D721Med (cell line): Measurements from ENCODE around the gene CPNE6.
A peak's percentile ranks its signal among the peaks of the same experiment; 100 is the strongest.

ENCODE experiments used
- DNase-seq: peaks from one replicate; pipeline ENCODE4 v3.0.0; 2011; ENCODE audit warnings: low spot score; ENCODE audit not compliant: insufficient read length
- FAIRE-seq: peaks from 2 replicates; lab custom pipeline; 2011; peaks lifted over from hg19 to GRCh38; lab: Jason Lieb, UNC
- TF ChIP-seq, protein P1 (sequence below): IDR thresholded peaks from 2 replicates; pipeline ENCODE4 v1.5.1; 2012; ENCODE audit warnings: mild to moderate bottlenecking, control low read depth; ENCODE audit not compliant: insufficient read depth; ENCODE audit errors: missing control alignments

Gene CPNE6

DNA sequence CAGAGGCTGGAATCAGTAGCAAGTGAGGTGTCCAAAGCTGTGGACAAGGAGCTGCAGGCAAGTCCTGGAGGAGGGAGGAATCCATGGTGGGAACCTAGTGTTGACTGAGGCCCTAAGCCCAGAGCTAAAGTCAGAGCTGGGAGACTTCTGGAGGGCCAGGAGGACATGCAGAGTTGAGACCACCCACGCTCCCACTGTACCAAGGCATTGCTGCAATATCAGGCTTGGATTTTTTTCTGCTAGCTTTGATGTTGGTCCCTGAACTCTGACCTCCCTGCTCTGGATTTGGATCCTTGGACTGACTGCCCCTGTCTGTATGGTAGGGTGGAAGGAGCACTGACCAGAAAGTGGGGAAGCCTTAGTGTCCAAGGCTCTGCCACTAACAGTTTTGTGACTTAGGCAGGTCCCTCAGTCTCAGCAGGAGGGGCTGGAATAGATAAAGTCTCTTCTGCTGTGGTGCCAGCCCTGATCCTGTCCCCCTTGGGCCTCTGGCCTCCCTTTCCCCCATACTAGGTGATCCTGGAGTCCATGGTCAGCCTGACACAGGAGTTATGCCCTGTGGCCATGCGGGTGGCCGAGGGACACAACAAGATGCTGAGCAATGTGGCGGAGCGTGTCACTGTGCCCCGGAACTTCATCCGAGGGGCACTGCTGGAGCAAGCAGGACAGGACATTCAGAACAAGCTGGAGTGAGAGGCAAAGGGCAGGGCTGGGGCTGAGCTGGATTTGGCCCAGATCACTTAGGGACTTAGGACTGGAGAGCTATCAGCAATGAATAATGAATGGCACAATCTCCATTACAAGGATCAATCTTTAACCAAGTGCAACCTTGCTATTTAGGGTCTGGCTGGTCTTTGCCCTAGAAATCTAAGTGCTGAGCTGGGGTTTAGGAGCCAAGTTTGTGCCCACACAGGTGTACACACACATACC, 10.1 kb upstream of the CPNE6 start:
- DNase-seq (peak; percentile 10), FAIRE-seq (no peak)
- TF ChIP-seq, protein P1, sequence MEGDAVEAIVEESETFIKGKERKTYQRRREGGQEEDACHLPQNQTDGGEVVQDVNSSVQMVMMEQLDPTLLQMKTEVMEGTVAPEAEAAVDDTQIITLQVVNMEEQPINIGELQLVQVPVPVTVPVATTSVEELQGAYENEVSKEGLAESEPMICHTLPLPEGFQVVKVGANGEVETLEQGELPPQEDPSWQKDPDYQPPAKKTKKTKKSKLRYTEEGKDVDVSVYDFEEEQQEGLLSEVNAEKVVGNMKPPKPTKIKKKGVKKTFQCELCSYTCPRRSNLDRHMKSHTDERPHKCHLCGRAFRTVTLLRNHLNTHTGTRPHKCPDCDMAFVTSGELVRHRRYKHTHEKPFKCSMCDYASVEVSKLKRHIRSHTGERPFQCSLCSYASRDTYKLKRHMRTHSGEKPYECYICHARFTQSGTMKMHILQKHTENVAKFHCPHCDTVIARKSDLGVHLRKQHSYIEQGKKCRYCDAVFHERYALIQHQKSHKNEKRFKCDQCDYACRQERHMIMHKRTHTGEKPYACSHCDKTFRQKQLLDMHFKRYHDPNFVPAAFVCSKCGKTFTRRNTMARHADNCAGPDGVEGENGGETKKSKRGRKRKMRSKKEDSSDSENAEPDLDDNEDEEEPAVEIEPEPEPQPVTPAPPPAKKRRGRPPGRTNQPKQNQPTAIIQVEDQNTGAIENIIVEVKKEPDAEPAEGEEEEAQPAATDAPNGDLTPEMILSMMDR, result no peak

DNA sequence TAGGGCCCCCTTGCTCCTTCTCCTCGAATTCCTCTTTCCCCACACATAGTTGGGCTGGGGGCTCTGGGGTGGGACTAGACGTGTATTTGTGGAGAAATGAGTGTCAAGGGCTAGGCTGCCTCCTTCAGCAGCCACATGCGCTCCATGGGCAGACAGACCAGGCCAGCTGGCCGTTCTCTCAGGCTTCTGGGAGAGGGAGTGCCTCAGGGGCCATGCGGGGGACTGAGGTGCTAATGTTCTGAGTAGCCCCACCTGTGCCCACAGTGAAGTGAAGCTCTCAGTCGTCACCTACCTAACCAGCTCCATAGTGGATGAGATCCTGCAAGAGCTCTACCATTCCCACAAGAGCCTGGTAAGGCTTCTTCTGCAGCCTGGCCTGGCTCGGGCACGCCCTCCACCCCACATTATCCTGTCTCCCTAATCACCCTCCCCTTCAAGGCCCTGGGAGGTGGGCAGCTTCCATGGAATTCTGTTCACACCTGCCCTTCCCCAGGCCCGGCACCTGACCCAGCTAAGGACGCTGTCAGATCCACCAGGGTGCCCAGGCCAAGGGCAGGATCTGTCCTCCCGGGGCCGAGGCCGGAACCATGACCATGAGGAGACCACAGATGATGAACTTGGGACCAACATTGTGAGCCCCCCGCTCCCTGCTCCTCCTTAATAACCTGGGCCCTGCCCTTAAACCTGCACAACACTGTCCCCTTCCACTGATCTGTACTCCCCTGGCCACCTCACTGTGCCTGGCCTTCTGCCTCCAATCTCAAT, 9.0 kb upstream of the CPNE6 start:
- peak; percentile 5 for DNase-seq
- TF ChIP-seq, protein P1, result no peak
- FAIRE-seq, result no peak

GRCh38 chr14:24063263-24063836, 8.0 kb upstream of the CPNE6 start:
- TF ChIP-seq, protein P1, result no peak
- DNase-seq, result peak; percentile 11
- FAIRE-seq, result no peak

DNA sequence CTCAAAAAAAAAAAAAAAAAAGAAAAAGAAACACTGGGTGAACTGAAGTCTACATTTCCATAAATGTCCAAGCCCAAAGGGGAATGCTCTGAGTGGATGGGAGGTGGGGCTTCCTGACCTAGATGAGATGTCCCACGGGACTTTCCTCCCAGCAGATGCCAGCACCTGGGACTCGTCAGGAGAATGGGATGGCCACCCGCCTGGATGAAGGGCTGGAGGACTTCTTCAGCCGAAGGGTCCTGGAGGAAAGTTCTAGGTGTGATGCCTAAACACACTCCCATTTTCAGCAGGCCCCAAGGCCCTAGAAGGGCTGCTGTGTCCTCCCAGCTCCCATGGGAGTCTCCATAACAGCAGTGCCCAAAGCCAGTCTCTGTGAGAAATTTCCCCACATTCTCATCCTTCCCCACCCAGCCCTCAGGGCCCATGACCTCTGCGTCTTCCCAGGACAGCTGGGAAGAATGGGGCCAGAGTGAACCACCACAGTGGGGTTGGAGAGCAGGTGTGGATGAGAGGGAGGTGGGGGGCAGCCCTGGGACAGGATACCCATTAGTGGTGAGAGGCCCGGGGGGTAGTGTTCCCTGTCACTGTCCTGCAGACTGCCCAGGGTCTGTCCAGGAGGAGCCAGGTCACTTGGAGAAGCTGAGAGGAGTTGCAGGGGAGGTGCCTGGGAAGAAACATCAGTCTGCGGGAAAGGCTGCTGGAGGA, 7.1 kb upstream of the CPNE6 start:
- FAIRE-seq, result no peak
- TF ChIP-seq, protein P1, result no peak

GRCh38 chr14:24064856-24065255, 6.5 kb upstream of the CPNE6 start:
- DNase-seq (peak; percentile 14), FAIRE-seq (no peak)
- TF ChIP-seq, protein P1, result no peak

More for the DNA sequence above, 7.1 kb upstream of the CPNE6 start:
- peak; percentile 17 for DNase-seq

DNA sequence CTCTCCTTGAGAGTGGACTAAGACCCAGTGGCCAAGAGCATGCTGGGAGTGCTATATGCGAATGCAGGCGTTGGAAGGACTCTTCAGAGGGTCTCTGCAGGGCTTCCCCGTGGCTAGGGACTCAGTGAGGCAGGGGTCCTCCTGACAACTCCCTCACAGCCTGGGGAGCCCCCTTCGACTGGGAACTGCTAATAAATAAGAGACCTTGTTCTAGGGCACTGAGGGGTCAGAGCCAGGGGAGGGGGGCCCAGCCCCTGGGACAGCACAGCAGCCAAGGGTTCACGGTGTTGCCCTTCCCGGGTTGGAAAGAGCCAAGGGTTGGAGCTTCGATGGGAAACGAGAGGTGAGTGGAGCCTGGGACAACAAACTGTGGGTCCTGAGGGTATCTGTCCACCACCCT, 6.0 kb upstream of the CPNE6 start:
- no peak for FAIRE-seq
- DNase-seq, result no peak
- TF ChIP-seq, protein P1, result no peak
